ENCODE measurements around the gene TMEM181.

The TMEM181 gene

DNA sequence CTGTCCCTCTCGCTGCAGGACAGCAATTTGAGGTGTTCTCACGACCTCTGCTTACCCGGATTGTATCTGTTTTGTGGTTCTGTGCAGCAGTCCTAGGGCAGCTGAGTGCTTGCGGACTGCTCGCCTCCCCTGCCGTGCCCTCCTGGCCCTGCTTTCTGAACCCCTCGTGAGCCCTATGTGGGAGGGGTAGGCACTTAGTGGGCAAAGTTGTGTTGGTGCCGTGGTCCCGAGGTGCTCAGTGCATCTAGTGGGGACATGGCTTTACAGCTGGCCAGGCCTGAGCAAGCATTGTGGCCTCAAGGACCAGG lies 5.2 kb downstream of the TMEM181 start:
- H3K4me3 ChIP-seq (replicated peaks; ENCODE audit: insufficient read depth, low read length) = no peak overlapping the region

DNA sequence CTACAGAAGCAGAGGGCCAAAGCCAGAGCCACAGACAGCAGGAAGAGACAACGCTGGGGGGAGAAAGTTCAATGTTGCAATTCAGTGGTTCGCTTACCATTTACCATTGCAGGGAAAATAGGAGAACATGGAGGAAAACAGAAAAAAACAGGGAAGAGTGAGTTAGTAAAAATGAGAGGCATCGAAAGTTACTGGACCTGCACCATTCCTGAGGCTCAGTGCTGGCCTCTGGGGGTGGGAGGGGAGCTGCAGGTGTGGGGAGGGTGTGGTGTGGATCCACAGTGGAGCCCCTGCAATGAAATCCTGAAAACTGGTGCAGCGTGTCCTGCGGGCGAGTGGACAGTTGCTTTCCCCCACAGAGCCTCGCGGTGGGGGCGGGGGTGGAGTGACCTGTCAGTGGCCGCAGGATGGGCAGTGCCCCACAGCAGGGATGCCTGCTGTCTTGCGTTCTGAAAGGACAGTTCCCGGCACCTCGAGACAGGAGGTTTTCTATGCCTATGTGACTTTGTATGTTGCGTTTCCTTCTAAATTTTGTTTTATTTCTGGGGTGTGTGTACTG lies 5.7 kb downstream of the TMEM181 start:
- H3K4me3 ChIP-seq (replicated peaks; ENCODE audit: insufficient read depth, low read length) = no peak overlapping the region
- H3K27ac ChIP-seq (replicated peaks) = no peak overlapping the region
- no peak for TF ChIP-seq SPI1 (IDR thresholded peaks at IDR 0.05; ENCODE audit: borderline replicate concordance, low read depth)
- TF ChIP-seq, protein P1, sequence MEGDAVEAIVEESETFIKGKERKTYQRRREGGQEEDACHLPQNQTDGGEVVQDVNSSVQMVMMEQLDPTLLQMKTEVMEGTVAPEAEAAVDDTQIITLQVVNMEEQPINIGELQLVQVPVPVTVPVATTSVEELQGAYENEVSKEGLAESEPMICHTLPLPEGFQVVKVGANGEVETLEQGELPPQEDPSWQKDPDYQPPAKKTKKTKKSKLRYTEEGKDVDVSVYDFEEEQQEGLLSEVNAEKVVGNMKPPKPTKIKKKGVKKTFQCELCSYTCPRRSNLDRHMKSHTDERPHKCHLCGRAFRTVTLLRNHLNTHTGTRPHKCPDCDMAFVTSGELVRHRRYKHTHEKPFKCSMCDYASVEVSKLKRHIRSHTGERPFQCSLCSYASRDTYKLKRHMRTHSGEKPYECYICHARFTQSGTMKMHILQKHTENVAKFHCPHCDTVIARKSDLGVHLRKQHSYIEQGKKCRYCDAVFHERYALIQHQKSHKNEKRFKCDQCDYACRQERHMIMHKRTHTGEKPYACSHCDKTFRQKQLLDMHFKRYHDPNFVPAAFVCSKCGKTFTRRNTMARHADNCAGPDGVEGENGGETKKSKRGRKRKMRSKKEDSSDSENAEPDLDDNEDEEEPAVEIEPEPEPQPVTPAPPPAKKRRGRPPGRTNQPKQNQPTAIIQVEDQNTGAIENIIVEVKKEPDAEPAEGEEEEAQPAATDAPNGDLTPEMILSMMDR (IDR thresholded peaks at IDR 0.05; ENCODE audit: insufficient read depth, low read length) = no peak
- TF ChIP-seq GABPA (IDR thresholded peaks at IDR 0.05; ENCODE audit: low read depth) = no peak
- no peak for TF ChIP-seq POLR2AphosphoS5 (IDR thresholded peaks at IDR 0.05; ENCODE audit: low read depth)
- TF ChIP-seq, protein P2, sequence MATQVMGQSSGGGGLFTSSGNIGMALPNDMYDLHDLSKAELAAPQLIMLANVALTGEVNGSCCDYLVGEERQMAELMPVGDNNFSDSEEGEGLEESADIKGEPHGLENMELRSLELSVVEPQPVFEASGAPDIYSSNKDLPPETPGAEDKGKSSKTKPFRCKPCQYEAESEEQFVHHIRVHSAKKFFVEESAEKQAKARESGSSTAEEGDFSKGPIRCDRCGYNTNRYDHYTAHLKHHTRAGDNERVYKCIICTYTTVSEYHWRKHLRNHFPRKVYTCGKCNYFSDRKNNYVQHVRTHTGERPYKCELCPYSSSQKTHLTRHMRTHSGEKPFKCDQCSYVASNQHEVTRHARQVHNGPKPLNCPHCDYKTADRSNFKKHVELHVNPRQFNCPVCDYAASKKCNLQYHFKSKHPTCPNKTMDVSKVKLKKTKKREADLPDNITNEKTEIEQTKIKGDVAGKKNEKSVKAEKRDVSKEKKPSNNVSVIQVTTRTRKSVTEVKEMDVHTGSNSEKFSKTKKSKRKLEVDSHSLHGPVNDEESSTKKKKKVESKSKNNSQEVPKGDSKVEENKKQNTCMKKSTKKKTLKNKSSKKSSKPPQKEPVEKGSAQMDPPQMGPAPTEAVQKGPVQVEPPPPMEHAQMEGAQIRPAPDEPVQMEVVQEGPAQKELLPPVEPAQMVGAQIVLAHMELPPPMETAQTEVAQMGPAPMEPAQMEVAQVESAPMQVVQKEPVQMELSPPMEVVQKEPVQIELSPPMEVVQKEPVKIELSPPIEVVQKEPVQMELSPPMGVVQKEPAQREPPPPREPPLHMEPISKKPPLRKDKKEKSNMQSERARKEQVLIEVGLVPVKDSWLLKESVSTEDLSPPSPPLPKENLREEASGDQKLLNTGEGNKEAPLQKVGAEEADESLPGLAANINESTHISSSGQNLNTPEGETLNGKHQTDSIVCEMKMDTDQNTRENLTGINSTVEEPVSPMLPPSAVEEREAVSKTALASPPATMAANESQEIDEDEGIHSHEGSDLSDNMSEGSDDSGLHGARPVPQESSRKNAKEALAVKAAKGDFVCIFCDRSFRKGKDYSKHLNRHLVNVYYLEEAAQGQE (IDR thresholded peaks at IDR 0.05; ENCODE audit: insufficient replicate concordance, low read depth) = no peak
- H3K27me3 ChIP-seq (ENCODE audit: insufficient read depth, poor library complexity, severe bottlenecking) = no peaks in the 10 kb centered on the region
- no peak for DNase-seq (ENCODE audit: low read depth in 1 of 2, low spot score in 1 of 2)

More for the DNA sequence above, 5.2 kb downstream of the TMEM181 start:
- H3K27me3 ChIP-seq (ENCODE audit: insufficient read depth, poor library complexity, severe bottlenecking) = no peaks in the 10 kb centered on the region
- no peak for DNase-seq (ENCODE audit: low read depth in 1 of 2, low spot score in 1 of 2)
- H3K27ac ChIP-seq (replicated peaks) = no peak overlapping the region
- TF ChIP-seq, protein P1 (IDR thresholded peaks at IDR 0.05; ENCODE audit: insufficient read depth, low read length) = no peak
- TF ChIP-seq, protein P2 (IDR thresholded peaks at IDR 0.05; ENCODE audit: insufficient replicate concordance, low read depth) = no peak
- TF ChIP-seq GABPA (IDR thresholded peaks at IDR 0.05; ENCODE audit: low read depth) (no peak), POLR2AphosphoS5 (IDR thresholded peaks at IDR 0.05; ENCODE audit: low read depth) (no peak), SPI1 (IDR thresholded peaks at IDR 0.05; ENCODE audit: borderline replicate concordance, low read depth) (no peak)

DNA sequence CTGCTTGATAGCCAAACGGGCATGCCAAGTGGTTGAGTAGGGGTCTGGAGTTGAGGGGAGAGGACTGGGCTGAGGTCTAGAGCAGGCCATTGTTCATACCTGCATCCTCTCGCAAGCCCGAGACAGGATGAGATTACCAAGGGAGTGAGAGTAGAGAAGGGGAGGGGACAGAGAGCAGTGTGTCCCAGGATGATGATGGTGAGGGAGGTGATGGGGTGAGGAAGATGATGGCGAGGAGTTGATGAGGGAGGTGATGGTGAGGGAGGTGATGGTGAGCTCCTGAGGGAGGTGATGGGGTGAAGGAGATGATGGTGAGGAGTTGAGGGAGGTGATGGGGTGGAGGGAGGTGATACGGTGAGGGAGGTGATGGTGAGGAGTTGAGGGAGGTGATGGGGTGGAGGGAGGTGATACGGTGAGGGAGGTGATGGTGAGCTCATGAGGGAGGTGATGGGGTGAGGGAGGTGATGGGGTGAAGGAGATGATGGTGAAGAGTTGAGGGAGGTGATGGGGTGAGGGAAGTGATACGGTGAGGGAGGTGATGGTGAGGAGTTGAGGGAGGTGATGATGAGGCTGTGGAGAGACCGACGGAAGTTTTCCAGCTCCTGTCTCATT lies 6.4 kb downstream of the TMEM181 start:
- TF ChIP-seq, protein P2 (IDR thresholded peaks at IDR 0.05; ENCODE audit: insufficient replicate concordance, low read depth) = no peak
- Histone ChIP-seq H3K27me3 (ENCODE audit: insufficient read depth, poor library complexity, severe bottlenecking) (no peaks in the 10 kb centered on the region), H3K27ac (replicated peaks) (no peak overlapping the region), H3K4me3 (replicated peaks; ENCODE audit: insufficient read depth, low read length) (no peak overlapping the region)
- no peak for DNase-seq (ENCODE audit: low read depth in 1 of 2, low spot score in 1 of 2)

Data from HL-60 (cell line).